Duodenal mucosa (tissue), 2 donors: ENCODE measurements around the gene KRTAP4-1.
"Not testable (repeated sequence)": the region's sequence is repeated elsewhere in the genome, so short reads cannot be mapped to it uniquely, and the experiment has no call there.

Experiments used
- H3K27ac ChIP-seq: one replicate; pipeline ENCODE4 v1.7.0; 2013; ENCODE audit warnings: low read depth, low read length
- H3K27me3 ChIP-seq, 2 donors: one replicate each; pipeline ENCODE4 v1.7.0; 2013; ENCODE audit warnings: low read length in 2 of 2, control low read depth in 1 of 2; ENCODE audit not compliant: insufficient read depth in 2 of 2, control insufficient read depth in 1 of 2
- H3K36me3 ChIP-seq, 2 donors: one replicate each; pipeline ENCODE4 v1.7.0; 2013; ENCODE audit warnings: low read length in 2 of 2, control low read depth in 1 of 2; ENCODE audit not compliant: insufficient read depth in 2 of 2, control insufficient read depth in 1 of 2
- H3K4me1 ChIP-seq, 2 donors: one replicate each; pipeline ENCODE4 v1.7.0; 2013; ENCODE audit warnings: low read length in 2 of 2, control low read depth in 1 of 2; ENCODE audit not compliant: insufficient read depth in 2 of 2, control insufficient read depth in 1 of 2
- H3K4me3 ChIP-seq, 2 donors: one replicate each; pipeline ENCODE4 v1.7.0; 2013; ENCODE audit warnings: low read length in 2 of 2, low read depth in 1 of 2
- H3K9ac ChIP-seq, 2 donors: one replicate each; pipeline ENCODE4 v1.7.0; 2013; ENCODE audit warnings: low read length in 2 of 2, low read depth in 1 of 2
- H3K9me3 ChIP-seq, 2 donors: one replicate each; pipeline ENCODE4 v1.7.0; 2013; ENCODE audit warnings: low read length in 2 of 2, control low read depth in 1 of 2; ENCODE audit not compliant: control insufficient read depth in 1 of 2

The KRTAP4-1 gene

GRCh38 chr17:41149652-41149985 lies 35.1 kb downstream of the KRTAP4-1 start, which contains the start of gene KRTAP4-5:
Gene KRTAP4-5 (minus strand): TSS chr17:41149825. CDS start chr17:41149767, 58 bp downstream.
- Histone ChIP-seq H3K4me1 (no peaks in the 10 kb centered on the region), H3K36me3 (no peaks in the 10 kb centered on the region), H3K27me3 (no peaks in the 10 kb centered on the region), H3K9ac (no peak within 1 kb of the TSS), H3K9me3 (no peaks in the 10 kb centered on the region), H3K4me3 (no peak within 1 kb of the TSS), H3K27ac (no peak within 1 kb of the TSS)

GRCh38 chr17:41148971-41149651 lies 35.6 kb downstream of the KRTAP4-1 start:
- H3K27me3 ChIP-seq, H3K4me3 ChIP-seq, H3K9ac ChIP-seq, H3K27ac ChIP-seq, H3K36me3 ChIP-seq, H3K9me3 ChIP-seq, H3K4me1 ChIP-seq: not testable (repeated sequence)

- Histone ChIP-seq H3K36me3 (no peaks in the 10 kb centered on the region), H3K27me3 (no peaks in the 10 kb centered on the region), H3K9ac (no peak overlapping the region), H3K9me3 (peaks cover 0 to 6% of the 10 kb centered on the region in 2 donors), H3K27ac (no peak overlapping the region), H3K4me1 (no peaks in the 10 kb centered on the region), H3K4me3 (no peak overlapping the region)
Measured at GRCh38 chr17:41147531-41148204, 37.0 kb downstream of the KRTAP4-1 start.

GRCh38 chr17:41145261-41145660 lies 39.5 kb downstream of the KRTAP4-1 start:
- Histone ChIP-seq H3K36me3 (no peaks in the 10 kb centered on the region), H3K4me1 (no peaks in the 10 kb centered on the region), H3K27ac (no peak overlapping the region), H3K9ac (no peak overlapping the region), H3K9me3 (peaks cover 0 to 6% of the 10 kb centered on the region in 2 donors), H3K4me3 (no peak overlapping the region), H3K27me3 (no peaks in the 10 kb centered on the region)

- no peak overlapping the region for H3K4me3 ChIP-seq
- H3K27me3 ChIP-seq: no peaks in the 10 kb centered on the region
- H3K9me3 ChIP-seq: peaks cover 0 to 6% of the 10 kb centered on the region in 2 donors
- H3K36me3 ChIP-seq: no peaks in the 10 kb centered on the region
- H3K4me1 ChIP-seq: no peaks in the 10 kb centered on the region
- H3K9ac ChIP-seq: no peak overlapping the region
- no peak overlapping the region for H3K27ac ChIP-seq
Measured at GRCh38 chr17:41144846-41145245, 39.9 kb downstream of the KRTAP4-1 start.

GRCh38 chr17:41141361-41141760 lies 43.4 kb downstream of the KRTAP4-1 start:
- H3K4me3 ChIP-seq: no peak overlapping the region
- H3K36me3 ChIP-seq: no peaks in the 10 kb centered on the region
- no peak overlapping the region for H3K27ac ChIP-seq
- H3K4me1 ChIP-seq: no peaks in the 10 kb centered on the region
- H3K9me3 ChIP-seq: peaks cover 0 to 6% of the 10 kb centered on the region in 2 donors
- H3K9ac ChIP-seq: no peak overlapping the region
- no peaks in the 10 kb centered on the region for H3K27me3 ChIP-seq

- no peak within 1 kb of the TSS for H3K9ac ChIP-seq
Measured at GRCh38 chr17:41140360-41141131, 44.2 kb downstream of the KRTAP4-1 start, which contains the start of gene KRTAP4-6. Gene KRTAP4-6 (minus strand): TSS chr17:41140544. CDS start chr17:41140487, 57 bp downstream.

GRCh38 chr17:41139865-41140264 lies 44.8 kb downstream of the KRTAP4-1 start:
- not testable (repeated sequence) for H3K27me3 ChIP-seq, H3K9me3 ChIP-seq, H3K4me1 ChIP-seq, H3K27ac ChIP-seq, H3K9ac ChIP-seq, H3K36me3 ChIP-seq, H3K4me3 ChIP-seq

More at GRCh38 chr17:41140360-41141131, 44.2 kb downstream of the KRTAP4-1 start, which contains the start of gene KRTAP4-6:
- Histone ChIP-seq H3K36me3 (no peaks in the 10 kb centered on the region), H3K27ac (no peak within 1 kb of the TSS), H3K9me3 (peaks cover 0 to 6% of the 10 kb centered on the region in 2 donors), H3K4me1 (no peaks in the 10 kb centered on the region), H3K27me3 (no peaks in the 10 kb centered on the region), H3K4me3 (no peak within 1 kb of the TSS)
